HepG2 (cell line): ENCODE results near the gene PRDM15. TPM values are rescaled to one million over a fixed set of nuclear protein-coding genes. Genes with fewer than 3 reads are reported as not detected.

Source experiments
- BRD4 ChIP-seq: sonication (generic); formaldehyde crosslinking; IDR thresholded peaks from 2 replicates; pipeline ENCODE4 v1.4.0; 2020; ENCODE audit warnings: missing genetic modification reagents
- CCAR2 ChIP-seq: fragments of 200-400 bp; formaldehyde crosslinking; optimal IDR thresholded peaks from 2 replicates; pipeline ENCODE3; 2018; ENCODE audit warnings: low read depth, mild to moderate bottlenecking, low read length, moderate library complexity
- HNF4G ChIP-seq, 2 experiments: sonication (generic) in 1 of 2; formaldehyde crosslinking in 1 of 2; IDR thresholded peaks; 2 replicates each; pipeline versions ENCODE4 v1.4.0 to v1.6.1; 2011 to 2020; ENCODE audit warnings: borderline replicate concordance in 2 of 2, low read depth in 2 of 2, mild to moderate bottlenecking in 2 of 2, low read length in 1 of 2, missing genetic modification reagents in 1 of 2, moderate library complexity in 1 of 2
- IKZF4 ChIP-seq: sonication (generic); formaldehyde crosslinking; IDR thresholded peaks from 2 replicates; pipeline ENCODE4 v1.5.1; 2020; ENCODE audit warnings: borderline replicate concordance, mild to moderate bottlenecking, low read depth, missing genetic modification reagents; ENCODE audit errors: not compliant biosample characterization
- KAT8 ChIP-seq: IDR thresholded peaks from 2 replicates; pipeline ENCODE4 v1.6.1; 2016; ENCODE audit warnings: missing genetic modification reagents, missing compliant biosample characterization
- KLF16 ChIP-seq, 2 experiments: sonication (generic) in 1 of 2; formaldehyde crosslinking in 1 of 2; IDR thresholded peaks; 2 replicates each; pipeline versions ENCODE4 v1.6.1 to v1.8.0; 2016 to 2023; ENCODE audit warnings: missing genetic modification reagents in 2 of 2, missing compliant biosample characterization in 1 of 2
- MYPOP ChIP-seq: sonication (generic); formaldehyde crosslinking; IDR thresholded peaks from 2 replicates; pipeline ENCODE4 v1.8.1; 2023; ENCODE audit warnings: mild to moderate bottlenecking, moderate library complexity, missing genetic modification reagents
- NCOA2 ChIP-seq: sonication (generic); formaldehyde crosslinking; IDR thresholded peaks from 2 replicates; pipeline ENCODE4 v1.8.0; 2022; ENCODE audit warnings: inconsistent platforms
- NFKBIZ ChIP-seq: IDR thresholded peaks from 2 replicates; pipeline ENCODE4 v1.6.1; 2018; ENCODE audit warnings: missing genetic modification reagents, missing compliant biosample characterization
- NRL ChIP-seq: sonication (generic); formaldehyde crosslinking; IDR thresholded peaks from 2 replicates; pipeline ENCODE4 v1.5.0; 2020; ENCODE audit warnings: missing genetic modification reagents, mild to moderate bottlenecking, moderate library complexity, borderline replicate concordance
- TARDBP ChIP-seq: sonication (generic); formaldehyde crosslinking; IDR thresholded peaks from 2 replicates; pipeline ENCODE4 v1.8.0; 2022; ENCODE audit warnings: mild to moderate bottlenecking, missing genetic modification reagents
- TBX3 ChIP-seq: fragments of 450-650 bp; IDR thresholded peaks from 2 replicates; pipeline ENCODE4 v1.6.1; 2017; ENCODE audit warnings: antibody characterized with exemption, mild to moderate bottlenecking, inconsistent platforms, borderline replicate concordance
- TFDP1 ChIP-seq: IDR thresholded peaks from 2 replicates; pipeline ENCODE4 v1.6.1; 2016; ENCODE audit warnings: missing compliant biosample characterization, missing genetic modification reagents, borderline replicate concordance
- THAP8 ChIP-seq: sonication (generic); formaldehyde crosslinking; IDR thresholded peaks from 2 replicates; pipeline ENCODE4 v1.5.1; 2020; ENCODE audit warnings: missing genetic modification reagents, mild to moderate bottlenecking, borderline replicate concordance
- ZFP36L1 ChIP-seq: sonication (generic); formaldehyde crosslinking; IDR thresholded peaks from 2 replicates; pipeline ENCODE4 v1.8.0; 2022; ENCODE audit warnings: mild to moderate bottlenecking, missing genetic modification reagents, moderate library complexity
- ZMAT3 ChIP-seq: sonication (generic); formaldehyde crosslinking; conservative IDR thresholded peaks from 2 replicates; pipeline ENCODE4 v1.7.0; 2021; ENCODE audit warnings: missing genetic modification reagents
- ZNF12 ChIP-seq: sonication (generic); formaldehyde crosslinking; IDR thresholded peaks from 2 replicates; pipeline ENCODE4 v1.5.0; 2020; ENCODE audit warnings: missing genetic modification reagents
- ZNF3 ChIP-seq: IDR thresholded peaks from 2 replicates; pipeline ENCODE4 v1.7.0; 2017; ENCODE audit warnings: inconsistent platforms
- ZNF530 ChIP-seq: sonication (generic); formaldehyde crosslinking; IDR thresholded peaks from 2 replicates; pipeline ENCODE4 v1.5.0; 2020; ENCODE audit warnings: low read depth, mild to moderate bottlenecking, missing genetic modification reagents
- ZNF629 ChIP-seq: sonication (generic); formaldehyde crosslinking; conservative IDR thresholded peaks from 2 replicates; pipeline ENCODE4 v1.5.0; 2020; ENCODE audit warnings: missing genetic modification reagents
- ZSCAN22 ChIP-seq: sonication (generic); formaldehyde crosslinking; IDR thresholded peaks from 2 replicates; pipeline ENCODE4 v1.4.0; 2020; ENCODE audit warnings: mild to moderate bottlenecking, missing genetic modification reagents
- polyA plus RNA-seq, 8 experiments: library from polyadenylated mRNA; depleted of rRNA in 3 of 8; stranded (reverse) in 7 of 8; unstranded in 1 of 8; fragments of >200 nt; fragmentation: Illumina TruSeq in 4 of 8; extraction: Trizol in 4 of 8; gene quantifications; 2 replicates each; pipeline versions ENCODE4 v1.2.1 to v1.2.3, GENCODE V29; 2011 to 2016; ENCODE audit warnings: low read depth in 4 of 8, missing spikeins in 1 of 8, mixed read lengths in 1 of 8; ENCODE audit not compliant: insufficient read depth in 1 of 8
- total RNA-seq, 5 experiments: library from RNA; depleted of rRNA; stranded (reverse); fragments of >200 nt; fragmentation: Illumina TruSeq; extraction: Trizol; gene quantifications; 2 replicates each; pipeline ENCODE4 v1.2.3, GENCODE V29; 2016; ENCODE audit warnings: low read depth in 1 of 5
- TF ChIP-seq, protein P1 (sequence below): sonication (generic); formaldehyde crosslinking; IDR thresholded peaks from 2 replicates; pipeline ENCODE4 v1.5.1; 2020; ENCODE audit warnings: missing genetic modification reagents, mild to moderate bottlenecking, borderline replicate concordance

PRDM15 gene
- total and polyA plus RNA-seq, 2 of the 13 experiments (the other 11 are each of a cell fraction or from before 2014, with no cell fraction given) = 4.0 to 6.9 TPM

DNA sequence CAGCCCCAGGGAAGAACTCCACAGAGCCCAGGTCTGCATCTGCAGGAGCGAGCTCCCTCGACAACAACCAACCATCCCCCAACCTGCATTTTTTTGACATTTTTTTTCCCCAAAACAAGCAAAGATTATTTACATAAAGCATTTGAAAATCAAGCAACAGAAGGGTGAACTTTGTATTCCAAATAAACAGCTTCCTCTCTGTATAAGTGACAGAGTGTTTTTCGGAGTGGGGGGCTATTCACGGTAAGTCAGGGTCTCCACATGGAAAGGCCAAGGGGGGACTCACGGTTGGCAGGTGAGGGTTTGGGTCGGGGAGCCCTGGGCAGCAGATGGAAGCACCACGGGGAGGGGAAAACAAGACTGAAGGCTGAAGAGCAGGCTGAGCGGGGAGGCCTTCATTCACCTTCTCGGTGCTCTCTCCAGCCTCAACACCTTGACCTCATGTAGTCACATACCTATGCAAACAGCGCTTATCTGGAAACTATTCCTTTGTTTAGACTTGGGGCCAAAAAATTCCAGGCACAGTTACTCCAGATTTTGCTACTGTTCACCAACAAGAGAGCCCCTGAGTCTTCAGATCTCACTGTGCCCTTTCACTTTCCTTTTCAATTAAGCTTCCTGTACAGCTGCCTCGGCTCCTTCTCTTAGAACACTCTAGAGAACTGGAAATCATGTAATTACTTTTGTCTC, 47.1 kb upstream of the PRDM15 start (continued):
- TF ChIP-seq NCOA2 (CRISPR knock-in tag) = peak; percentile 69
- no peak for TF ChIP-seq TBX3
- no peak for TF ChIP-seq THAP8 (CRISPR knock-in tag)
- no peak for TF ChIP-seq TFDP1 (CRISPR knock-in tag)
- peak; percentile 70 for TF ChIP-seq TARDBP (CRISPR knock-in tag)
- no peak for TF ChIP-seq CCAR2
- no peak for TF ChIP-seq ZNF3
- TF ChIP-seq ZNF629 (CRISPR knock-in tag) = no peak
- TF ChIP-seq, protein P1, sequence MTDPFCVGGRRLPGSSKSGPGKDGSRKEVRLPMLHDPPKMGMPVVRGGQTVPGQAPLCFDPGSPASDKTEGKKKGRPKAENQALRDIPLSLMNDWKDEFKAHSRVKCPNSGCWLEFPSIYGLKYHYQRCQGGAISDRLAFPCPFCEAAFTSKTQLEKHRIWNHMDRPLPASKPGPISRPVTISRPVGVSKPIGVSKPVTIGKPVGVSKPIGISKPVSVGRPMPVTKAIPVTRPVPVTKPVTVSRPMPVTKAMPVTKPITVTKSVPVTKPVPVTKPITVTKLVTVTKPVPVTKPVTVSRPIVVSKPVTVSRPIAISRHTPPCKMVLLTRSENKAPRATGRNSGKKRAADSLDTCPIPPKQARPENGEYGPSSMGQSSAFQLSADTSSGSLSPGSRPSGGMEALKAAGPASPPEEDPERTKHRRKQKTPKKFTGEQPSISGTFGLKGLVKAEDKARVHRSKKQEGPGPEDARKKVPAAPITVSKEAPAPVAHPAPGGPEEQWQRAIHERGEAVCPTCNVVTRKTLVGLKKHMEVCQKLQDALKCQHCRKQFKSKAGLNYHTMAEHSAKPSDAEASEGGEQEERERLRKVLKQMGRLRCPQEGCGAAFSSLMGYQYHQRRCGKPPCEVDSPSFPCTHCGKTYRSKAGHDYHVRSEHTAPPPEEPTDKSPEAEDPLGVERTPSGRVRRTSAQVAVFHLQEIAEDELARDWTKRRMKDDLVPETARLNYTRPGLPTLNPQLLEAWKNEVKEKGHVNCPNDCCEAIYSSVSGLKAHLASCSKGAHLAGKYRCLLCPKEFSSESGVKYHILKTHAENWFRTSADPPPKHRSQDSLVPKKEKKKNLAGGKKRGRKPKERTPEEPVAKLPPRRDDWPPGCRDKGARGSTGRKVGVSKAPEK (CRISPR knock-in tag) = no peak
- no peak for TF ChIP-seq ZMAT3
- no peak for TF ChIP-seq ZNF12 (CRISPR knock-in tag)
- no peak for TF ChIP-seq MYPOP (CRISPR knock-in tag)
- TF ChIP-seq KLF16 (CRISPR knock-in tag; IDR thresholded peaks at IDR 0.05) = no peak; a peak in 1 of 4 replicates
- peak; percentile 33; the same call in 1 of the 2 replicates for TF ChIP-seq KAT8 (CRISPR knock-in tag)
- TF ChIP-seq BRD4 (CRISPR knock-in tag) = no peak
- TF ChIP-seq IKZF4 (CRISPR knock-in tag) = no peak
- TF ChIP-seq ZNF530 = no peak
- TF ChIP-seq ZFP36L1 = no peak
- no peak for TF ChIP-seq ZSCAN22 (CRISPR knock-in tag)
- TF ChIP-seq NRL = no peak
- no peak for TF ChIP-seq NFKBIZ (CRISPR knock-in tag)
- 0 out of 2 replicates have a peak, but pooled peaks have one; percentile 32 for TF ChIP-seq HNF4G (IDR thresholded peaks at IDR 0.05; ENCODE audit: borderline replicate concordance, low read depth, low read length)
- no peak for TF ChIP-seq HNF4G (CRISPR knock-in tag; IDR thresholded peaks at IDR 0.05; ENCODE audit: borderline replicate concordance, low read depth)
